Transverse colon (tissue), 4 donors: ENCODE measurements around the gene NPM3. TPM values are rescaled to one million over a fixed set of nuclear protein-coding genes. Genes with fewer than 3 reads are reported as not detected.

ENCODE experiments used
- DNase-seq: peaks from one replicate; pipeline ENCODE4 v3.0.0-alpha.2; 2019
- H3K27ac ChIP-seq, 4 donors: fragments of 200-600 bp; sonication (generic); 2 replicates each; pipeline ENCODE4 v1.5.1; 2016 to 2018; ENCODE audit warnings: inconsistent platforms in 4 of 4
- H3K27me3 ChIP-seq: fragments of 200-600 bp; sonication (generic); 2 replicates; pipeline ENCODE4 v1.5.1; 2017; ENCODE audit warnings: inconsistent platforms
- H3K36me3 ChIP-seq, 4 donors: fragments of 200-600 bp; sonication (generic); 2 replicates each; pipeline ENCODE4 v1.5.1; 2017 to 2019; ENCODE audit warnings: inconsistent platforms in 4 of 4
- H3K4me1 ChIP-seq, 4 donors: fragments of 200-600 bp; sonication (generic); 2 replicates each; pipeline ENCODE4 v1.5.1; 2017 to 2020; ENCODE audit warnings: inconsistent platforms in 4 of 4
- H3K4me3 ChIP-seq, 4 donors: fragments of 200-600 bp; sonication (generic); 1 replicate in 1 of 4; 2 replicates in 3 of 4; pipeline versions ENCODE4 v1.5.1 to v1.6.1; 2017 to 2019; ENCODE audit warnings: inconsistent platforms in 4 of 4
- H3K9me3 ChIP-seq, 2 donors: fragments of 200-600 bp; sonication (generic); 2 replicates each; pipeline ENCODE4 v1.5.1; 2017 to 2019; ENCODE audit warnings: inconsistent platforms in 2 of 2
- EP300 ChIP-seq: sonication (generic); formaldehyde crosslinking; IDR thresholded peaks from one replicate; pipeline ENCODE4 v1.6.1; 2017; ENCODE audit warnings: antibody characterized with exemption, low read depth
- POLR2A ChIP-seq: fragments of 450-650 bp; IDR thresholded peaks from one replicate; pipeline ENCODE4 v1.6.1; 2016; ENCODE audit warnings: antibody characterized with exemption, mild to moderate bottlenecking, moderate library complexity
- POLR2AphosphoS5 ChIP-seq, 3 donors: sonication (generic); formaldehyde crosslinking; IDR thresholded peaks; one replicate each; pipeline ENCODE4 v1.6.1; 2016; ENCODE audit warnings: antibody characterized with exemption in 3 of 3
- WGBS, 2 donors: methylation state at CpG; one replicate each; pipeline ENCODE4 v1.1.5; 2018; ENCODE audit warnings: low coverage in 1 of 2; 5-methylcytosine and 5-hydroxymethylcytosine counted together
- in situ Hi-C, 4 donors: fragments of 200-750 bp; cut with MboI; loops; one replicate each; pipeline versions ENCODE4 v1.15.0 to v1.15.1; 2017; ENCODE audit warnings: low sequenced_read_pairs in 3 of 4, low pct_ligation_motif_present in 1 of 4, low pct_unique_long_range_greater_than_20kb in 1 of 4
- intact Hi-C: fragments of 100-400 bp; cut with DNase I; formaldehyde crosslinking; loops from one replicate; pipeline ENCODE4 v1.15.1; 2023; ENCODE audit warnings: low total_unique reads
- total RNA-seq, 4 donors: library from RNA; depleted of rRNA; stranded (reverse); fragments of >200 nt; gene quantifications; one replicate each; pipeline ENCODE4 v1.1.0, GENCODE V29; 2016
- TF ChIP-seq, protein P1 (sequence below), 5 experiments: fragments of 200-600 bp in 3 of 5; fragments of 450-650 bp in 2 of 5; sonication (generic) in 3 of 5; IDR thresholded peaks; 1 replicate in 2 of 5; 2 replicates in 3 of 5; pipeline ENCODE4 v1.5.1; 2016 to 2017; ENCODE audit warnings: antibody characterized with exemption in 5 of 5, inconsistent platforms in 3 of 5, mild to moderate bottlenecking in 2 of 5, moderate library complexity in 1 of 5

Gene NPM3
- total RNA-seq, 4 donors from 2014 or later: 8.2 to 18.7 (median 12.7) TPM

DNA sequence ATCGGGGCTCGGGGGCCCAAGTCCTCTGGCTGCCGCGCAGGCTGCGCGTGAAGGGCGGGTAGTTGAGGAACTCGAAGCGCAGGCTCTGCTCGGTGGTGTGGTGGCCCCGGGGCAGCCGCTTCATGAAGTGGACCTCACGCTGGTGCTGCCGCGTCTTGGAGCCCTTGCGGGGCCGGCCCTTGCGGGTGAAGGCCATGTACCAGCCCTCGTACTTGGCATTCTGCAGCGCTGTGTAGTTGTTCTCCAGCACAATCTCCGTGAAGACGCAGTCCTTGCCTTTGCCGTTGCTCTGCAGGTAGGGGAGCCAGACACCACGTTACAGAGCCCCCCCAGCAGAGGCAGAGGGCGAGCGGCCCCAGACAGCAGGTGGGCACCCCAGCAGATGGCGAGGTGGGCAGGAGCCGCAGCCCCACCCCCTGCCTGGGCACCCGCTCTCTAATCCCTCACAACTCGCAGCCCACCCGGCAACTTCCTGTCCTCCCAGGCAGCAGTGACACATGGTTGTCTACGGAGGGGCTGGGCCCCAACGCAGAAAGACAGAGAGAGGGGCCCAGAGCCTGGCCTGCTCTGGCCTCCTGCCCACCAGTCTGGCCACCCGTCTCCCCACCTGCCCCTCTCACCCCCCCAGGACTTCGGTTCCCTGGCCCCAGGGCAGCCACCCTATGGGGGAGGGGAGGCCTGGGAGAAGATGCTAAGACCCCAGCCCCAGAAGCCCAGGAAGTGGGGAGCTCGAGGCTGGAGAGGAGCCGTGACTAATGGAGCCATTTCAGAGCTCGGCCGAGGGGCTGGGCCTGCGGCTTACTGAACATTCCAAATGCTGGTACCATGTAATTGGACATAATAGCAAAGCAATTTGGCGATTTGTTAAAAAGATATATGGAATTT is 12.7 kb downstream of the NPM3 start:
- TF ChIP-seq, protein P1, sequence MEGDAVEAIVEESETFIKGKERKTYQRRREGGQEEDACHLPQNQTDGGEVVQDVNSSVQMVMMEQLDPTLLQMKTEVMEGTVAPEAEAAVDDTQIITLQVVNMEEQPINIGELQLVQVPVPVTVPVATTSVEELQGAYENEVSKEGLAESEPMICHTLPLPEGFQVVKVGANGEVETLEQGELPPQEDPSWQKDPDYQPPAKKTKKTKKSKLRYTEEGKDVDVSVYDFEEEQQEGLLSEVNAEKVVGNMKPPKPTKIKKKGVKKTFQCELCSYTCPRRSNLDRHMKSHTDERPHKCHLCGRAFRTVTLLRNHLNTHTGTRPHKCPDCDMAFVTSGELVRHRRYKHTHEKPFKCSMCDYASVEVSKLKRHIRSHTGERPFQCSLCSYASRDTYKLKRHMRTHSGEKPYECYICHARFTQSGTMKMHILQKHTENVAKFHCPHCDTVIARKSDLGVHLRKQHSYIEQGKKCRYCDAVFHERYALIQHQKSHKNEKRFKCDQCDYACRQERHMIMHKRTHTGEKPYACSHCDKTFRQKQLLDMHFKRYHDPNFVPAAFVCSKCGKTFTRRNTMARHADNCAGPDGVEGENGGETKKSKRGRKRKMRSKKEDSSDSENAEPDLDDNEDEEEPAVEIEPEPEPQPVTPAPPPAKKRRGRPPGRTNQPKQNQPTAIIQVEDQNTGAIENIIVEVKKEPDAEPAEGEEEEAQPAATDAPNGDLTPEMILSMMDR (IDR thresholded peaks at IDR 0.05): no peak
- TF ChIP-seq POLR2A: no peak
- TF ChIP-seq POLR2AphosphoS5 (IDR thresholded peaks at IDR 0.05): no peak
- TF ChIP-seq EP300: no peak
- H3K9me3 ChIP-seq: no peaks in the 10 kb centered on the region
- H3K27me3 ChIP-seq: peaks cover 98% of the 10 kb centered on the region
- in situ Hi-C loops (loop anchor here in 1 of 4 donors (25.0 kb wide), 1 partner anchor 558 kb away; no protein-coding TSS in a partner anchor), intact Hi-C loops (no loop called here)
- H3K27ac ChIP-seq: no peak overlapping the region
- no peak for DNase-seq
- 85 to 88% methylated on average over 2 to 37 of the region's 41 CpGs for WGBS, 2 donors
- no peak overlapping the region for H3K4me3 ChIP-seq
- peaks cover 8% of the 10 kb centered on the region in 4 donors for H3K4me1 ChIP-seq
- H3K36me3 ChIP-seq: no peaks in the 10 kb centered on the region

DNA sequence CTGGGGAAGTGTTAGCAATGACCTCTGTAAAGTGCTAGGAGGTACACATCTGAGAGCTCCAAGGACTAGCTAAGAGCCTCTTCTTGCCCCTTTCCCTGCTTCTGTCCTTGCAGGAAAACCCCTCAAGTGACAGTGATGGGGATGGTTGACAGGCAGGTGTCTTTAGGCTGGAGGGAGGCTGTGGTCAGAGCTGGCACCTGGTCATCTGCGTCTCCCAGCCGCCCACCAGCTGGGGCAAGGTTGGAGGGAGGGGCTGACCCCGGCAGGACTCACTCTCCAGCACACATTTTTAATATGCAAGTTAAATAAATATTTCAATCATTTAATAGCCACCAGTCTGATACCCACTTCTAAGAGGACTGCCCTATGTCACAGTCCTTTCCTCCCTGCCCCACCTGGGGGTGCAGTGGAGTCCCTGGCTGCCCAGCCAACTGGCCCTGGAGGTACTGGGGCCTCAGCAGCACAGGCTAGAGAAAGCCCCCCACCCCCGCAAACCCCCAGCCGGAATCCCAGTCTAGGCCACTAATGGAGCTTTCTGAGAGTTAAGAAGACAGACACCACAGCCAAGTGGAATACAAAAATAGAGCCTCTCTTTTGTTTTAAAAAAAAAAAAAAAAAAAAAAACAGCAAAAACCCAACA is 13.6 kb downstream of the NPM3 start:
- TF ChIP-seq, protein P1 (IDR thresholded peaks at IDR 0.05): no peak
- TF ChIP-seq POLR2A (no peak), EP300 (no peak), POLR2AphosphoS5 (IDR thresholded peaks at IDR 0.05) (no peak)
- H3K4me3 ChIP-seq: no peak overlapping the region
- no peaks in the 10 kb centered on the region for H3K9me3 ChIP-seq
- H3K27me3 ChIP-seq: peaks cover 98% of the 10 kb centered on the region
- H3K36me3 ChIP-seq: no peaks in the 10 kb centered on the region
- intact Hi-C loops (no loop called here), in situ Hi-C loops (loop anchor here in 1 of 4 donors (25.0 kb wide), 1 partner anchor 557 kb away; no protein-coding TSS in a partner anchor)
- WGBS, 2 donors: 63 to 89% methylated on average over 3 to 5 of the region's 5 CpGs
- no peak for DNase-seq
- no peaks in the 10 kb centered on the region for H3K4me1 ChIP-seq
- H3K27ac ChIP-seq: no peak overlapping the region

DNA sequence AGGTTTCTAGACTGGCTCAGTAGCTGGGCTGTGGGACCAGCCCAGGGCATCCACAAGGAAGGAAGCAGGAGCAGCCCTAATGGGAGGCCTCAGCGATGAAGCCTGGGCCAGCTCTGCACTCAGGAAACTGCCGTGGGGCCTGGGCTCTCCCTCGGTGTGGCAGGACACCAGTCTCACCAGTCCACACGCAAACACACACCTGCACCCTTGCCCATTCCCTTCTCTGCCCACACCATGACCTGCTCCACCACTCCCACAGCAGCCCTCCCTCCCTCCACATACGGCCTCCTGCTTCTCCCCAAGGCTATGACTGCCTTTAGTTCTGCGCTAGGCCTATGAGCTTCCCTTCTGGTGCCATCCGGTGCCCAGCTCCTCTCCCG is 14.5 kb downstream of the NPM3 start:
- WGBS, 2 donors: 84% methylated on average over 8 of the region's 8 CpGs; no CpG with 5 or more reads in 1 of the 2 donors
- Histone ChIP-seq H3K4me3 (no peak overlapping the region), H3K9me3 (no peaks in the 10 kb centered on the region), H3K36me3 (no peaks in the 10 kb centered on the region), H3K27ac (no peak overlapping the region), H3K4me1 (no peaks in the 10 kb centered on the region), H3K27me3 (peaks cover 94% of the 10 kb centered on the region)
- in situ Hi-C loops: loop anchor here in 1 of 4 donors (25.0 kb wide), 1 partner anchor 556 kb away; no protein-coding TSS in a partner anchor
- no peak for TF ChIP-seq POLR2A
- TF ChIP-seq EP300: no peak
- TF ChIP-seq POLR2AphosphoS5 (IDR thresholded peaks at IDR 0.05): no peak
- TF ChIP-seq, protein P1 (IDR thresholded peaks at IDR 0.05): no peak
- no peak for DNase-seq
- intact Hi-C loops: no loop called here
